Measurements from ENCODE around the gene KCNJ6. TPM values are rescaled to one million over a fixed set of nuclear protein-coding genes. Genes with fewer than 3 reads are reported as not detected.

Gene KCNJ6
- total RNA-seq, 1 donor = 0.36 TPM

GRCh38 chr21:37908691-37909090 is 7.6 kb downstream of the KCNJ6 start:
- no peak for DNase-seq (ENCODE audit: insufficient read length, low spot score, missing footprints)
- H4K20me1 ChIP-seq (ENCODE audit: insufficient read depth, low read length) = no peaks in the 10 kb centered on the region
- H3K4me2 ChIP-seq (ENCODE audit: insufficient read depth, low read length) = no peak overlapping the region
- H3K27ac ChIP-seq (ENCODE audit: low read depth, low read length) = no peak overlapping the region
- H2AFZ ChIP-seq (ENCODE audit: low read length) = no peak overlapping the region
- H3K4me1 ChIP-seq (ENCODE audit: insufficient read depth, low read length) = no peaks in the 10 kb centered on the region
- H3K27me3 ChIP-seq (ENCODE audit: insufficient read depth, low read length) = peaks cover 32% of the 10 kb centered on the region
- H3K9me3 ChIP-seq (ENCODE audit: low read depth, low read length) = no peaks in the 10 kb centered on the region
- no peak overlapping the region for H3K4me3 ChIP-seq (ENCODE audit: insufficient read depth, low read length)
- no peaks in the 10 kb centered on the region for H3K79me2 ChIP-seq (ENCODE audit: insufficient read depth, low read length)
- TF ChIP-seq, protein P1, sequence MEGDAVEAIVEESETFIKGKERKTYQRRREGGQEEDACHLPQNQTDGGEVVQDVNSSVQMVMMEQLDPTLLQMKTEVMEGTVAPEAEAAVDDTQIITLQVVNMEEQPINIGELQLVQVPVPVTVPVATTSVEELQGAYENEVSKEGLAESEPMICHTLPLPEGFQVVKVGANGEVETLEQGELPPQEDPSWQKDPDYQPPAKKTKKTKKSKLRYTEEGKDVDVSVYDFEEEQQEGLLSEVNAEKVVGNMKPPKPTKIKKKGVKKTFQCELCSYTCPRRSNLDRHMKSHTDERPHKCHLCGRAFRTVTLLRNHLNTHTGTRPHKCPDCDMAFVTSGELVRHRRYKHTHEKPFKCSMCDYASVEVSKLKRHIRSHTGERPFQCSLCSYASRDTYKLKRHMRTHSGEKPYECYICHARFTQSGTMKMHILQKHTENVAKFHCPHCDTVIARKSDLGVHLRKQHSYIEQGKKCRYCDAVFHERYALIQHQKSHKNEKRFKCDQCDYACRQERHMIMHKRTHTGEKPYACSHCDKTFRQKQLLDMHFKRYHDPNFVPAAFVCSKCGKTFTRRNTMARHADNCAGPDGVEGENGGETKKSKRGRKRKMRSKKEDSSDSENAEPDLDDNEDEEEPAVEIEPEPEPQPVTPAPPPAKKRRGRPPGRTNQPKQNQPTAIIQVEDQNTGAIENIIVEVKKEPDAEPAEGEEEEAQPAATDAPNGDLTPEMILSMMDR (IDR thresholded peaks at IDR 0.05; ENCODE audit: extremely low read depth, low read depth, low read length) = no peak
- H3K36me3 ChIP-seq (ENCODE audit: insufficient read depth, low read length) = no peaks in the 10 kb centered on the region

GRCh38 chr21:37907076-37907475 is 9.2 kb downstream of the KCNJ6 start:
- Histone ChIP-seq H3K4me1 (ENCODE audit: insufficient read depth, low read length) (no peaks in the 10 kb centered on the region), H3K79me2 (ENCODE audit: insufficient read depth, low read length) (no peaks in the 10 kb centered on the region), H4K20me1 (ENCODE audit: insufficient read depth, low read length) (no peaks in the 10 kb centered on the region), H3K4me3 (ENCODE audit: insufficient read depth, low read length) (no peak overlapping the region), H3K27me3 (ENCODE audit: insufficient read depth, low read length) (peaks cover 21% of the 10 kb centered on the region), H2AFZ (ENCODE audit: low read length) (no peak overlapping the region), H3K27ac (ENCODE audit: low read depth, low read length) (no peak overlapping the region), H3K4me2 (ENCODE audit: insufficient read depth, low read length) (no peak overlapping the region), H3K9me3 (ENCODE audit: low read depth, low read length) (no peaks in the 10 kb centered on the region), H3K36me3 (ENCODE audit: insufficient read depth, low read length) (no peaks in the 10 kb centered on the region)
- no peak for DNase-seq (ENCODE audit: insufficient read length, low spot score, missing footprints)
- TF ChIP-seq, protein P1 (IDR thresholded peaks at IDR 0.05; ENCODE audit: extremely low read depth, low read depth, low read length) = no peak

- Histone ChIP-seq H3K27ac (ENCODE audit: low read depth, low read length) (no peak overlapping the region), H3K36me3 (ENCODE audit: insufficient read depth, low read length) (no peaks in the 10 kb centered on the region), H3K79me2 (ENCODE audit: insufficient read depth, low read length) (no peaks in the 10 kb centered on the region), H3K27me3 (ENCODE audit: insufficient read depth, low read length) (peaks cover 24% of the 10 kb centered on the region), H2AFZ (ENCODE audit: low read length) (no peak overlapping the region), H3K4me2 (ENCODE audit: insufficient read depth, low read length) (no peak overlapping the region), H3K9me3 (ENCODE audit: low read depth, low read length) (no peaks in the 10 kb centered on the region), H4K20me1 (ENCODE audit: insufficient read depth, low read length) (no peaks in the 10 kb centered on the region), H3K4me1 (ENCODE audit: insufficient read depth, low read length) (no peaks in the 10 kb centered on the region), H3K4me3 (ENCODE audit: insufficient read depth, low read length) (no peak overlapping the region)
- TF ChIP-seq, protein P1 (IDR thresholded peaks at IDR 0.05; ENCODE audit: extremely low read depth, low read depth, low read length) = no peak
- no peak for DNase-seq (ENCODE audit: insufficient read length, low spot score, missing footprints)
Measured at GRCh38 chr21:37905291-37905690, 11.0 kb downstream of the KCNJ6 start.

GRCh38 chr21:37904856-37905255 is 11.4 kb downstream of the KCNJ6 start:
- no peaks in the 10 kb centered on the region for H3K9me3 ChIP-seq (ENCODE audit: low read depth, low read length)
- no peak overlapping the region for H3K27ac ChIP-seq (ENCODE audit: low read depth, low read length)
- H2AFZ ChIP-seq (ENCODE audit: low read length) = no peak overlapping the region
- TF ChIP-seq, protein P1 (IDR thresholded peaks at IDR 0.05; ENCODE audit: extremely low read depth, low read depth, low read length) = no peak
- H3K4me1 ChIP-seq (ENCODE audit: insufficient read depth, low read length) = no peaks in the 10 kb centered on the region
- H3K4me2 ChIP-seq (ENCODE audit: insufficient read depth, low read length) = no peak overlapping the region
- DNase-seq (ENCODE audit: insufficient read length, low spot score, missing footprints) = no peak
- H3K79me2 ChIP-seq (ENCODE audit: insufficient read depth, low read length) = no peaks in the 10 kb centered on the region
- no peak overlapping the region for H3K4me3 ChIP-seq (ENCODE audit: insufficient read depth, low read length)
- peaks cover 27% of the 10 kb centered on the region for H3K27me3 ChIP-seq (ENCODE audit: insufficient read depth, low read length)
- H3K36me3 ChIP-seq (ENCODE audit: insufficient read depth, low read length) = no peaks in the 10 kb centered on the region
- H4K20me1 ChIP-seq (ENCODE audit: insufficient read depth, low read length) = no peaks in the 10 kb centered on the region
